CD4-positive, alpha-beta T cell (primary cell): ENCODE measurements around the gene CNNM2. TPM values are rescaled to one million over a fixed set of nuclear protein-coding genes. Genes with fewer than 3 reads are reported as not detected.

ENCODE experiments used
- ATAC-seq: fragments of 200-7000 bp; cut with Tn5 transposase; one replicate; pipeline ENCODE4 v1.10.0; 2022; ENCODE audit warnings: mild to moderate bottlenecking; ENCODE audit not compliant: poor library complexity
- CTCF ChIA-PET: fragments of 350-600 bp; sonication (Branson Sonifier 250); formaldehyde crosslinking; loops from one replicate; lab custom pipeline; 2021; ENCODE audit warnings: antibody characterized with exemption, inconsistent platforms; lab: Charles Lee
- POLR2A ChIA-PET: fragments of 350-600 bp; sonication (Branson Sonifier 250); formaldehyde crosslinking; loops from one replicate; lab custom pipeline; 2021; ENCODE audit warnings: antibody characterized with exemption, inconsistent platforms; lab: Charles Lee
- DNase-seq, 14 experiments: peaks; one replicate each; pipeline ENCODE4 v3.0.0-alpha.2; 2013 to 2020; ENCODE audit warnings: mixed read lengths in 2 of 14
- H3K27ac ChIP-seq, 2 donors: one replicate each; pipeline versions ENCODE4 v1.5.1 to v1.7.0; 2013; ENCODE audit warnings: low read length in 2 of 2, low read depth in 1 of 2, mild to moderate bottlenecking in 1 of 2
- H3K27me3 ChIP-seq, 2 experiments: 1 replicate in 1 of 2; 2 replicates in 1 of 2; pipeline versions ENCODE4 v1.6.1 to v1.7.0; 2013; ENCODE audit warnings: low read length in 2 of 2, control low read depth in 1 of 2, mild to moderate bottlenecking in 1 of 2, moderate library complexity in 1 of 2; ENCODE audit not compliant: insufficient read depth in 2 of 2, control insufficient read depth in 1 of 2
- H3K36me3 ChIP-seq: one replicate; pipeline ENCODE4 v1.6.1; 2013; ENCODE audit warnings: low read length, control low read depth; ENCODE audit not compliant: insufficient read depth
- H3K4me1 ChIP-seq: one replicate; pipeline ENCODE4 v1.6.1; 2013; ENCODE audit warnings: low read length, control low read depth; ENCODE audit not compliant: insufficient read depth
- H3K4me3 ChIP-seq: one replicate; pipeline ENCODE4 v1.5.1; 2013; ENCODE audit warnings: mild to moderate bottlenecking, low read length, moderate library complexity
- H3K9me3 ChIP-seq, 2 experiments: 1 replicate in 1 of 2; 2 replicates in 1 of 2; pipeline versions ENCODE4 v1.6.1 to v1.7.0; 2013; ENCODE audit warnings: low read length in 2 of 2, mild to moderate bottlenecking in 2 of 2, control low read depth in 1 of 2, moderate library complexity in 1 of 2; ENCODE audit not compliant: control insufficient read depth in 1 of 2, insufficient read depth in 1 of 2
- H3K27ac Mint-ChIP-seq: one replicate; pipeline ENCODE4 v1.8.0; 2020; ENCODE audit warnings: mixed read lengths
- H3K27me3 Mint-ChIP-seq: one replicate; pipeline ENCODE4 v1.8.0; 2021; ENCODE audit warnings: mixed read lengths
- H3K36me3 Mint-ChIP-seq: one replicate; pipeline ENCODE4 v1.8.0; 2021; ENCODE audit warnings: low read depth, mixed read lengths
- H3K4me1 Mint-ChIP-seq: one replicate; pipeline ENCODE4 v1.8.0; 2021; ENCODE audit warnings: low read depth, mixed read lengths
- H3K4me3 Mint-ChIP-seq: one replicate; pipeline ENCODE4 v1.8.0; 2020; ENCODE audit warnings: mild to moderate bottlenecking, mixed read lengths
- H3K9me3 Mint-ChIP-seq: one replicate; pipeline ENCODE4 v1.8.0; 2020; ENCODE audit warnings: mixed read lengths
- intact Hi-C, 2 experiments: fragments of 100-400 bp; cut with DNase I in 1 of 2; cut with micrococcal nuclease in 1 of 2; formaldehyde crosslinking; loops; one replicate each; pipeline versions ENCODE4 v1.15.1 to v1.9.0; 2023 to 2025; cut with DNase I, micrococcal nuclease
- total RNA-seq, 174 experiments: library from RNA in 2 of 174; stranded (reverse) in 2 of 174; gene quantifications; one replicate each; pipeline ENCODE4 v1.2.3 and lab custom pipeline; 2021 to 2026
- TF ChIP-seq, protein P1 (sequence below): fragments of 200-600 bp; IDR thresholded peaks from one replicate; pipeline ENCODE4 v1.8.0; 2022; ENCODE audit warnings: antibody characterized with exemption, mild to moderate bottlenecking

The CNNM2 gene
- total RNA-seq, 2 experiments from 2014 or later: 8.4 to 8.9 TPM

- no peak overlapping the region for H3K27ac Mint-ChIP-seq
- no peak overlapping the region for H3K27ac ChIP-seq
- ATAC-seq (no peak), DNase-seq (no peak)
- H3K9me3 ChIP-seq: no peaks in the 10 kb centered on the region
- no peaks in the 10 kb centered on the region for H3K4me1 Mint-ChIP-seq
- TF ChIP-seq, protein P1, sequence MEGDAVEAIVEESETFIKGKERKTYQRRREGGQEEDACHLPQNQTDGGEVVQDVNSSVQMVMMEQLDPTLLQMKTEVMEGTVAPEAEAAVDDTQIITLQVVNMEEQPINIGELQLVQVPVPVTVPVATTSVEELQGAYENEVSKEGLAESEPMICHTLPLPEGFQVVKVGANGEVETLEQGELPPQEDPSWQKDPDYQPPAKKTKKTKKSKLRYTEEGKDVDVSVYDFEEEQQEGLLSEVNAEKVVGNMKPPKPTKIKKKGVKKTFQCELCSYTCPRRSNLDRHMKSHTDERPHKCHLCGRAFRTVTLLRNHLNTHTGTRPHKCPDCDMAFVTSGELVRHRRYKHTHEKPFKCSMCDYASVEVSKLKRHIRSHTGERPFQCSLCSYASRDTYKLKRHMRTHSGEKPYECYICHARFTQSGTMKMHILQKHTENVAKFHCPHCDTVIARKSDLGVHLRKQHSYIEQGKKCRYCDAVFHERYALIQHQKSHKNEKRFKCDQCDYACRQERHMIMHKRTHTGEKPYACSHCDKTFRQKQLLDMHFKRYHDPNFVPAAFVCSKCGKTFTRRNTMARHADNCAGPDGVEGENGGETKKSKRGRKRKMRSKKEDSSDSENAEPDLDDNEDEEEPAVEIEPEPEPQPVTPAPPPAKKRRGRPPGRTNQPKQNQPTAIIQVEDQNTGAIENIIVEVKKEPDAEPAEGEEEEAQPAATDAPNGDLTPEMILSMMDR: no peak
- no peaks in the 10 kb centered on the region for H3K9me3 Mint-ChIP-seq
- no peak overlapping the region for H3K4me3 ChIP-seq
- H3K27me3 ChIP-seq: no peaks in the 10 kb centered on the region
- H3K36me3 ChIP-seq: peaks cover 30% of the 10 kb centered on the region
- peaks cover 31% of the 10 kb centered on the region for H3K36me3 Mint-ChIP-seq
- H3K27me3 Mint-ChIP-seq: no peaks in the 10 kb centered on the region
- H3K4me3 Mint-ChIP-seq: no peak overlapping the region
- intact Hi-C loops: loop anchor here in 1 of 2 experiments (10.0 kb wide), 2 partner anchors 165 to 355 kb away; partner anchors contain the start of gene RPEL1
- POLR2A ChIA-PET: no interaction called here
- no peaks in the 10 kb centered on the region for H3K4me1 ChIP-seq
- CTCF ChIA-PET: no interaction called here
Measured at GRCh38 chr10:103079946-103080345, 161.9 kb downstream of the CNNM2 start.

DNA sequence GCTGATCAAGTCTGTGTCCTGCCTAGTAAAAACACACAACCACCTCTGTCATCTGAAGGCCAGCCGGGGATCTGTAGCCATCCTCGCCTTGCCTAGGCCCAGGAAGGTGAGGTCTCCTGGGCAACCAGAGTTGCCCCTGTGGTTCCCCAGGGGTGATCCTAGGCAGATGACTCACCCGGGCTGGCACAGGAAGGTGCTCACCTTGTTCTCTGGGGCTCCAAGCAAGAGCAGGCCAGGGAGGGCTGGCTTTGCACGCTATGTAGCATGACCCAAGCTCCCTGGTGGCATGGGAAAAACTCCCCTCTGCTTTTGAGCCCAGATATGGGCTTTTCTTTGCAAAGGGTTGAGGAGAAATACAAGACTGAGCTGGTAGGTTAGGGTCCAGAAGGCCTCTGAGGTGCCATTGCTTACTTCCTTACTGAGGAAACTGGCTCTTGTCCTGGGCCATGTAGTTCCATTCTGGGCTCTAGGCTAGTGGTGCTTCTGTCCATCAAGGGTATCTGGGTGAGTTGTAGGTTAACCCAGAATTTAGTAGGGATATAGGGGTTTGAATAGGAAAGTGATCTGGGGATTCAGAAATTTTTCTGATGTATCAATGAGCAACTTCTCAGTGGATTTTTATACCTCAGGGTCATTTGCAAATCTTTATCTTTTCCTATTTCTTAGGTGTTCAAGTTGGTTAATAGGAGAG is 162.9 kb downstream of the CNNM2 start:
- DNase-seq: no peak
- no peaks in the 10 kb centered on the region for H3K9me3 Mint-ChIP-seq
- intact Hi-C loops: no loop called here
- ATAC-seq: no peak
- no peaks in the 10 kb centered on the region for H3K27me3 ChIP-seq
- H3K36me3 Mint-ChIP-seq: peaks cover 30% of the 10 kb centered on the region
- H3K4me3 Mint-ChIP-seq: no peak overlapping the region
- no peaks in the 10 kb centered on the region for H3K4me1 ChIP-seq
- no peaks in the 10 kb centered on the region for H3K9me3 ChIP-seq
- H3K27ac Mint-ChIP-seq: peak overlapping the region; percentile 9
- TF ChIP-seq, protein P1: no peak
- H3K36me3 ChIP-seq: peaks cover 34% of the 10 kb centered on the region
- ChIA-PET POLR2A (no interaction called here), CTCF (interaction anchor here (1.1 kb wide), 1 partner anchor 164 kb away, joined by 3 read pairs; no protein-coding TSS in a partner anchor)
- no peaks in the 10 kb centered on the region for H3K27me3 Mint-ChIP-seq
- no peak overlapping the region for H3K4me3 ChIP-seq
- H3K27ac ChIP-seq: no peak overlapping the region
- no peaks in the 10 kb centered on the region for H3K4me1 Mint-ChIP-seq

DNA sequence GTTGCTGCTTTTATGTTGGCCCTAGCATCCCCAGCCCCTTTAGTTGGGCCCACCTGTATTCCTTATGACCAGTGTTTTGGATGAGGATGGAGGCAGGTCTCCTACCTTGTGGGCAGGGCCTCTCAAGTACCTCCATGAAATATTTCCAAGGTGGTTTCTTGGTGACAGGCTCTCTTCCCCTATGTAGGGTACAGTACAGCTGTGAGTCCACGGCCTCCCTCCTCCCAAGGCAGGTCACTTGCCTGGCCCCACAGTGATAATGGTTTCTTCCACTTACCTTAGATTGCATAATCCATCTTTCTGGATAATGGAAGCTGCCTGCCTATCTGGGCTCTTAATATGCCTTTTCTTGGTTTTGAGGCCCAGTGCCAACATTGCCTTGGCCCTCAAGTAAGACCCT is 164.6 kb downstream of the CNNM2 start:
- DNase-seq (no peak), ATAC-seq (no peak)
- Mint-ChIP-seq H3K27me3 (no peaks in the 10 kb centered on the region), H3K4me3 (no peak overlapping the region), H3K27ac (peak overlapping the region; percentile 49), H3K9me3 (no peaks in the 10 kb centered on the region), H3K4me1 (no peaks in the 10 kb centered on the region), H3K36me3 (peaks cover 31% of the 10 kb centered on the region)
- Histone ChIP-seq H3K27me3 (no peaks in the 10 kb centered on the region), H3K27ac (no peak overlapping the region), H3K36me3 (peaks cover 34% of the 10 kb centered on the region), H3K4me3 (no peak overlapping the region), H3K9me3 (no peaks in the 10 kb centered on the region), H3K4me1 (no peaks in the 10 kb centered on the region)
- ChIA-PET POLR2A (no interaction called here), CTCF (no interaction called here)
- intact Hi-C loops: no loop called here
- TF ChIP-seq, protein P1: no peak
